Measurements from ENCODE around the gene CEP57L1. TPM values are rescaled to one million over a fixed set of nuclear protein-coding genes. Genes with fewer than 3 reads are reported as not detected.
"Not testable (repeated sequence)": the region's sequence is repeated elsewhere in the genome, so short reads cannot be mapped to it uniquely, and the experiment has no call there.

Gene CEP57L1
- polyA plus RNA-seq, 3 donors: 3.1 to 9.2 (median 6.8) TPM

DNA sequence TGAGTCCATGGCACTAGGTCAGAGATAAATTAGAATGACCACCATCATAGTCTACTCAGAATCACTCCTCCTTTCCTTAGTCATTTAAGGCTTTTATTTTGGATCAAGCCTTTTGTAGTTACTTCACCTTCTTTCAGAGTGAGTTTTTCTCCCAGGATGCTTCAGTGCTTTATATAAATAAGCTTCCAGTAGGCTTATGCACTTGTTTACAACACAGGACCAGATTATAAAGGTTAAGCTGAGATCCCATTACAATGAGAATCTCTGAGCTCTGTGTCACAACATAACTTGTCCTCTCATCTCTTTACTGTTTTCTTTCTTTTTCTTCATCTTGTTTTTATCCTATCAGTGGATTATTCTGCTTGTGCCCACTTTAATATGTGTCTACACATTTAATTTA lies 47.9 kb downstream of the CEP57L1 start:
- H3K27ac ChIP-seq (ENCODE audit: low read depth, low read length): no peak overlapping the region

DNA sequence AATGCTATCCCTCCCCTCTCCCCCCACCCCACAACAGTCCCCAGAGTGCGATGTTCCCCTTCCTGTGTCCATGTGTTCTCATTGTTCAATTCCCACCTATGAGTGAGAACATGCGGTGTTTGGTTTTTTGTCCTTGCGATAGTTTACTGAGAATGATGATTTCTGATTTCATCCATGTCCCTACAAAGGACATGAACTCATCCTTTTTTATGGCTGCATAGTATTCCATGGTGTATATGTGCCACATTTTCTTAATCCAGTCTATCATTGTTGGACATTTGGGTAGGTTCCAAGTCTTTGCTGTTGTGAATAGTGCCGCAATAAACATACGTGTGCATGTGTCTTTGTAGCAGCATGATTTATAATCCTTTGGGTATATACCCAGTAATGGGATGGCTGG lies 52.9 kb downstream of the CEP57L1 start:
- 92 to 98% (median 93%) methylated on average over 3 to 5 of the region's 5 CpGs for WGBS, 3 donors

DNA sequence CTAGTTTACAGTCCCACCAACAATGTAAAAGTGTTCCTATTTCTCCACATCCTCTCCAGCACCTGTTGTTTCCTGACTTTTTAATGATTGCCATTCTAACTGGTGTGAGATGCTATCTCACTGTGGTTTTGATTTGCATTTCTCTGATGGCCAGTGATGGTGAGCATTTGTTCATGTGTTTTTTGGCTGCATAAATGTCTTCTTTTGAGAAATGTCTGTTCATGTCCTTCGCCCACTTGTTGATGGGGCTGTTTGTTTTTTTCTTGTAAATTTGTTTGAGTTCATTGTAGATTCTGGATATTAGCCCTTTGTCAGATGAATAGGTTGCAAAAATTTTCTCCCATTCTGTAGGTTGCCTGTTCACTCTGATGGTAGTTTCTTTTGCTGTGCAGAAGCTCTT lies 53.4 kb downstream of the CEP57L1 start:
- not testable (repeated sequence) for H3K27ac ChIP-seq (ENCODE audit: low read depth, low read length)
- WGBS, 3 donors: 97 to 100% (median 100%) methylated on average over 1 of the region's 1 CpG

More for the DNA sequence above, 52.9 kb downstream of the CEP57L1 start:
- H3K27ac ChIP-seq (ENCODE audit: low read depth, low read length): not testable (repeated sequence)

DNA sequence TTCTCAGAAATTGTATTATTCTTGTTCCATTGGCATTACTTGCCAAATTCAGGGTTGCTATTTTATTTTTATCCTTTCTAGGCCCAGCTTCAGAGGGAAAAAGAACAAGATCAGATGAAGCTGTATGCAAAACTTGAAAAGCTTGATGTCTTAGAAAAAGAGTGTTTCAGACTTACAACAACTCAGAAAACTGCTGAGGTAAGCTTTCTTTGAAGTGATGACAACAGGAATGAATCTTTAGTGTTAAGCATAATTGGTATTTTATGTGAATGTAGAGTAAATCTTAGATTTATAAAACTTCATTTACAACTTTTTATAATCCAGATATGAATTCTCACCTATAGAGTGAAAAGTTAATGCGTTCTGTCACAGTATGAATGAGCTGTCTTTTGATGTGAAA lies 58.4 kb downstream of the CEP57L1 start:
- no peak overlapping the region for H3K27ac ChIP-seq (ENCODE audit: low read depth, low read length)
- 99 to 100% (median 100%) methylated on average over 1 of the region's 1 CpG for WGBS, 3 donors

- H3K27ac ChIP-seq (ENCODE audit: low read depth, low read length): no peak overlapping the region
Observed at GRCh38 chr6:109164331-109164730, 69.0 kb downstream of the CEP57L1 start.

- 37 to 56% (median 45%) methylated on average over 1 of the region's 1 CpG for WGBS, 3 donors
- H3K27ac ChIP-seq (ENCODE audit: low read depth, low read length): no peak overlapping the region
Observed at GRCh38 chr6:109165392-109165974, 70.2 kb downstream of the CEP57L1 start.

DNA sequence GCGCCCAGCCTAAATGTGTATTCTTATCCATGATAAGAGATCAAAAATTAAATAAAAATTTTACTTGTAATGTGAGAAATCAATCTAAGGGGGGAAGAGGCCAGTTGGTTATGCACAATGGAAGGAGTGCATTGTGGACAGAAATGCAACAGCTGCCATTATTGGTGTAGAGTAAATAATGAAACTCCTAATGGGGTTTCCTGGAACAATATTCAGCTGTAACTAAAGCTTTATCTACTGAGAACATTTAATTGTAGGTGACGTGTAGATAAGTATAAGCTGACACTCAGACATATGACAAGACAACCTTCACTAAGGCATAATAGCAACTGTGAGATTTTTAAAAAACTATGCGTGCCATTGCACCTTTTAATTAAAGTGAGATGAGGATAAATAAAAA lies 71.4 kb downstream of the CEP57L1 start:
- WGBS, 3 donors: 80 to 95% (median 94%) methylated on average over 3 of the region's 3 CpGs
- no peak overlapping the region for H3K27ac ChIP-seq (ENCODE audit: low read depth, low read length)

GRCh38 chr6:109167562-109167961 lies 72.3 kb downstream of the CEP57L1 start:
- H3K27ac ChIP-seq (ENCODE audit: low read depth, low read length): no peak overlapping the region
- 92 to 97% (median 96%) methylated on average over 4 of the region's 4 CpGs for WGBS, 3 donors

GRCh38 chr6:109170333-109170732 lies 75.0 kb downstream of the CEP57L1 start:
- H3K27ac ChIP-seq (ENCODE audit: low read depth, low read length): no peak overlapping the region
- 49 to 57% (median 55%) methylated on average over 2 of the region's 2 CpGs for WGBS, 3 donors

GRCh38 chr6:109172101-109172746 lies 76.9 kb downstream of the CEP57L1 start:
- H3K27ac ChIP-seq (ENCODE audit: low read depth, low read length): no peak overlapping the region
- WGBS, 3 donors: 52 to 86% (median 73%) methylated on average over 2 of the region's 2 CpGs

DNA sequence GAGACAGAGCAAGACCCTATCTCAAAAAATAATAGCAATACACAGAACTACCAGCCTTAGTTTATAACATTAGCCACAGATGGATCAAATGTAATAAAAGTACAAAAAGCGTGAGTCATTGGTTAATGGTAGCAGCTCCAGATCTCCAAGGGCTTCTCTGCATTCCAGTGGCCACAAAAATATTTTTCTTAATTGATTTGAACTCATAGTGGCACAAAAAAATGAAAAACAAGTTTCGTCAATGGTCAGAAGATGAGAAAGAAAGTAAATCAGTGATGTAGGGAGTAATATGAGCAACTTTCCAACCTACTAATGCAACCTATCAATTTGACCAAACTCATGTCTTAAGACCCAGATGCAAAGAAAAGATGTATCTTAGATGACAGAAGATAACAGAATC lies 79.6 kb downstream of the CEP57L1 start:
- H3K27ac ChIP-seq (ENCODE audit: low read depth, low read length): no peak overlapping the region
- 85 to 98% (median 90%) methylated on average over 2 of the region's 2 CpGs for WGBS, 3 donors

DNA sequence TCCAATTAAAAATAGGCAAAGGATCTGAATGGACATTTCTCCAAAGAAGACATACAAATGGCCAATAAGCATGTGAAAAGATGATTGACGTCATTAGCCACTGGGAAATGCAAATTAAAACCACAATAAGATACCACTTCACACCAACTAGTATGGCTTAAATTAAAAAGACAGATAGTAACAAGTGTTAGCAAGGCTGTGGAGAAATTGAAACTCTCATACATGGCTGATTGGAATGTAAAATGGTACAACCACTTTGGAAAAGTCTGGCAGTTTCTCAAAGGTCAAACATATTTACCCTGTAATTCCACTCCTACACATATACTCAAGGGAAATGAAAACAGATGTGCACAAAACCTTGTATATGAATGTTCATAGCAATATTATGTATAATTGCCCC lies 83.6 kb downstream of the CEP57L1 start:
- H3K27ac ChIP-seq (ENCODE audit: low read depth, low read length): no peak overlapping the region
- 0 to 87% (median 55%) methylated on average over 1 of the region's 1 CpG for WGBS, 3 donors

DNA sequence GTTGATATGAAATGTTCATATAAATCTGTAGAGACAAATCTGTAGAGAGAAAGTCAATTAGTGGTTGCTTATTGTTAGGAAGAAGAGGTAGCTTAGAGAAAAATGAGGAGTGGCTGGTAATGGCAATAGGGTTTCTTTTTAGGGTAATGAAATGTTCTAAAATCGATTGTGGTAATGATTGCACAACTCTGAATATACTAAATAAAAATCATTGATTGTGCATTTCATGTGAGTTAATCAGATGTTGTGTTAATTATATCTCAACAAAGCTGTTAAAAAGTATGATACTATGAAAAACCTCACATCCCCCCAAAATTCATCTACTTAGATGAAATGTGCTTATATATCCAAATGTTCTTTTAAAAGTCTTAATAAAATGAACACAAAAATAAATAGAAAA lies 84.2 kb downstream of the CEP57L1 start:
- 71 to 74% (median 72%) methylated on average over 1 of the region's 1 CpG for WGBS, 3 donors

GRCh38 chr6:109182578-109182977 lies 87.3 kb downstream of the CEP57L1 start:
- no peak overlapping the region for H3K27ac ChIP-seq (ENCODE audit: low read depth, low read length)
- WGBS, 3 donors: 9 to 55% (median 46%) methylated on average over 2 of the region's 2 CpGs

More for the DNA sequence above, 84.2 kb downstream of the CEP57L1 start:
- no peak overlapping the region for H3K27ac ChIP-seq (ENCODE audit: low read depth, low read length)

GRCh38 chr6:109183109-109183650 lies 87.9 kb downstream of the CEP57L1 start:
- 8 to 32% (median 19%) methylated on average over 2 of the region's 2 CpGs for WGBS, 3 donors
- H3K27ac ChIP-seq (ENCODE audit: low read depth, low read length): no peak overlapping the region

DNA sequence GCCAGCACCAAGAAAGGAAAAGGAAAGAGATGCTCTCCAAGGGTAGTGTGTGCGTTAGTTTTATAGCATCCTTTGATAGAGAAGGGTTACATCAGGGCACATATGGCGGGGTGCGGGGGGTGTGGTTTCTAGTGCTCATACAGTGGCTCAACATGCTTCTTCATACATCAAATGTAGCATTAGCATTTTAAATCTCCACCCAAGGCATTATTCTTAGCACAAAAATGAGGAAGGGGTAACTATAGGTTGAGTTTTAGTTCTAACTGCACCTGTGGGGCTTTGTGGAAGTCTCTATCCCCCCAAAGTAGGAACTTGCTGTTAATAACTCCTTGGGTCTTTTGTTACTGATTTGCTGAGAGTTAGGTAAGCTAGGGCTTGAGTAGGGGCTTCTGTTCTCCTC lies 89.3 kb downstream of the CEP57L1 start:
- no peak overlapping the region for H3K27ac ChIP-seq (ENCODE audit: low read depth, low read length)
- WGBS, 3 donors: 60 to 77% (median 61%) methylated on average over 3 of the region's 3 CpGs

DNA sequence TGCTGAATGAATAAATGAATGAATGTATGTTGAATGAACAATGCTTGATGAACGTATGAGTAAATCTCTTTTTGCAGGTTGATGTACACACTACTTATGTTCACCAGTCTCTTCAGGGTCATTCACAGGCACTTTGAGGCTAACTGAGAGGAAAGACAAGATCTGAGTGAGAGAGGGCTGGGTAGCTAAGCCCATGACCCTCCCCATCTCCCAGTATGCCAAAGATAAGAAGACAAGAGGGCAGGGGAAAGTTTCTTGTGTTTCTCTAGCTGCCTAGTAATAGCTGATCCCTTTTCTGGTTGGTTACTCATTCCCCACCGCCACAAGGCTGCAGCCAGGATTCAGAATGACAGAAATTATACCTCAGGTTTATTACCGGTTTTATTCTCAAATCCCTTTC lies 90.7 kb downstream of the CEP57L1 start:
- 46 to 73% (median 53%) methylated on average over 3 of the region's 3 CpGs for WGBS, 3 donors
- no peak overlapping the region for H3K27ac ChIP-seq (ENCODE audit: low read depth, low read length)

GRCh38 chr6:109187399-109188114 lies 92.2 kb downstream of the CEP57L1 start:
- no peak overlapping the region for H3K27ac ChIP-seq (ENCODE audit: low read depth, low read length)
- WGBS, 3 donors: 13 to 26% (median 24%) methylated on average over 5 of the region's 5 CpGs

DNA sequence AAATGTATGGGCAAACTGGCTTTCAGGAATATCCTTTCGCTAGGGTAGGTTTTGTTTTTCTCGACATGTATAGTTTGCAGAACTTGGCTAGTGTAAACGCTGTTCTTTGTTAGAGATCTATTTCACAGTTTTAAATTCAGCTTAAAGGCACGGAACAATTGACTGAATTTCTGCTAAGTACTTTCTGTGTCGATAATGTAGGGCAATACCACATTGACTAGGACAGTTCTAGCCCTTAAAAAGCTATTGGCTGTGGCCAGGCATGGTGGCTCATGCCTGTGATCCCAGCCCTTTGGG lies 92.8 kb downstream of the CEP57L1 start:
- WGBS, 3 donors: 17 to 24% (median 22%) methylated on average over 5 of the region's 5 CpGs
- H3K27ac ChIP-seq (ENCODE audit: low read depth, low read length): no peak overlapping the region

DNA sequence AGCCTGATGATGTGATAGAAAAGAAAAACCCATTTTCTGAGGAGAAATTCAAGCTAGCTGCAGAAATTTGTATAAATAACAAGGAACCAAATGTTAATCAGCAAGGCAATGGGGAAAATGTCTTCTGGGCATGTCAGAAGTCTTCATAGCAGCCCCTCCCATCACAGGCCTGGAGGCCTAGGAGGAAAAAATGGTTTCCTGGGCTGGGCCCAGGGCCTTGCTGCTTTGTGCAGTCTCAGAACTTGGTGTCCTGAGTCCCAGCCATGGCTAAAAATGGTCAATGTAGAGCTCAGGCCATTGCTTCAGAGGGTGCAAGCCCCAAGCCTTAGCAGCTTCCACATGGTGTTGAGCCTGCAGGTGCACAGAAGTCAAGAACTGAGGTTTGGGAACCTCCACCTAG lies 96.1 kb downstream of the CEP57L1 start:
- H3K27ac ChIP-seq (ENCODE audit: low read depth, low read length): not testable (repeated sequence)

Measured in adipose tissue (tissue), 3 donors.